ENCODE data around the gene METRN. TPM values are rescaled to one million over a fixed set of nuclear protein-coding genes. Genes with fewer than 3 reads are reported as not detected.

The METRN gene
- total and polyA plus RNA-seq, 3 donors from 2014 or later, result 21.0 to 50.6 (median 34.9) TPM

- Histone ChIP-seq H3K4me3 (no peak overlapping the region), H3K9me3 (no peaks in the 10 kb centered on the region), H3K27ac (no peak overlapping the region), H3K36me3 (ENCODE audit: low read depth, missing control alignments) (no peaks in the 10 kb centered on the region), H3K4me1 (no peaks in the 10 kb centered on the region), H3K27me3 (no peaks in the 10 kb centered on the region)
- no peak for DNase-seq
- intact Hi-C loops (cut with DNase I; ENCODE audit: low total_unique reads), result no loop called here
- no peak for TF ChIP-seq POLR2A (IDR thresholded peaks at IDR 0.05)
- no peak for TF ChIP-seq CTCF (IDR thresholded peaks at IDR 0.05)
- WGBS, 2 donors, result 57% methylated on average over 13 to 20 of the region's 20 CpGs
These were observed 49.3 kb downstream of the METRN start for GRCh38 chr16:764184-764750.

GRCh38 chr16:764848-765487, 50.0 kb downstream of the METRN start:
- no peaks in the 10 kb centered on the region for H3K9me3 ChIP-seq
- intact Hi-C loops (cut with DNase I; ENCODE audit: low total_unique reads), result no loop called here
- no peak overlapping the region for H3K4me3 ChIP-seq
- 85 to 91% methylated on average over 5 to 38 of the region's 38 CpGs for WGBS, 2 donors
- DNase-seq, result no peak
- no peak overlapping the region for H3K27ac ChIP-seq
- H3K36me3 ChIP-seq (ENCODE audit: low read depth, missing control alignments), result no peaks in the 10 kb centered on the region
- H3K4me1 ChIP-seq, result no peaks in the 10 kb centered on the region
- no peak for TF ChIP-seq CTCF (IDR thresholded peaks at IDR 0.05)
- no peaks in the 10 kb centered on the region for H3K27me3 ChIP-seq

- Histone ChIP-seq H3K4me3 (no peak overlapping the region), H3K36me3 (ENCODE audit: low read depth, missing control alignments) (no peaks in the 10 kb centered on the region), H3K9me3 (no peaks in the 10 kb centered on the region), H3K27me3 (no peaks in the 10 kb centered on the region), H3K27ac (no peak overlapping the region), H3K4me1 (no peaks in the 10 kb centered on the region)
- 92 to 96% methylated on average over 10 to 29 of the region's 29 CpGs for WGBS, 2 donors
- intact Hi-C loops (cut with DNase I; ENCODE audit: low total_unique reads), result no loop called here
- TF ChIP-seq CTCF (IDR thresholded peaks at IDR 0.05) (no peak), POLR2A (IDR thresholded peaks at IDR 0.05) (no peak)
- no peak for DNase-seq
These were observed 50.6 kb downstream of the METRN start for GRCh38 chr16:765488-765865.

GRCh38 chr16:766008-766819, 51.3 kb downstream of the METRN start:
- Histone ChIP-seq H3K4me1 (no peaks in the 10 kb centered on the region), H3K36me3 (ENCODE audit: low read depth, missing control alignments) (no peaks in the 10 kb centered on the region), H3K9me3 (no peaks in the 10 kb centered on the region), H3K27me3 (no peaks in the 10 kb centered on the region), H3K27ac (no peak overlapping the region), H3K4me3 (no peak overlapping the region)
- intact Hi-C loops (cut with DNase I; ENCODE audit: low total_unique reads), result no loop called here
- 86 to 90% methylated on average over 15 to 29 of the region's 29 CpGs for WGBS, 2 donors
- TF ChIP-seq POLR2A (IDR thresholded peaks at IDR 0.05) (no peak), CTCF (IDR thresholded peaks at IDR 0.05) (no peak)
- DNase-seq, result no peak
